Activated naive CD4-positive, alpha-beta T cell treated with anti-CD3 and anti-CD28 coated beads for 36 hours (primary cell): ENCODE results near the gene KDM7A. TPM values are rescaled to one million over a fixed set of nuclear protein-coding genes. Genes with fewer than 3 reads are reported as not detected.

Experiments used
- CTCF ChIA-PET: fragments of 350-600 bp; sonication (Branson Sonifier 250); formaldehyde crosslinking; loops from one replicate; lab custom pipeline; 2021; ENCODE audit warnings: antibody characterized with exemption; lab: Charles Lee
- DNase-seq: peaks from one replicate; pipeline ENCODE4 v3.0.0-alpha.2; 2020
- H3K27ac Mint-ChIP-seq: one replicate; pipeline ENCODE4 v1.8.0; 2021; ENCODE audit warnings: mild to moderate bottlenecking, mixed read lengths
- H3K27me3 Mint-ChIP-seq: one replicate; pipeline ENCODE4 v1.8.0; 2021; ENCODE audit warnings: low read depth, mixed read lengths
- H3K36me3 Mint-ChIP-seq: one replicate; pipeline ENCODE4 v1.8.0; 2021; ENCODE audit warnings: low read depth, mixed read lengths
- H3K4me1 Mint-ChIP-seq: one replicate; pipeline ENCODE4 v1.8.0; 2021; ENCODE audit warnings: low read depth, mixed read lengths
- H3K4me3 Mint-ChIP-seq: one replicate; pipeline ENCODE4 v1.8.0; 2021; ENCODE audit warnings: mild to moderate bottlenecking, moderate library complexity, mixed read lengths
- H3K9me3 Mint-ChIP-seq: one replicate; pipeline ENCODE4 v1.8.0; 2021; ENCODE audit warnings: mixed read lengths
- intact Hi-C: fragments of 100-400 bp; cut with micrococcal nuclease; formaldehyde crosslinking; loops from one replicate; pipeline ENCODE4 v1.15.1; 2023
- total RNA-seq, 2 experiments: library from RNA; stranded (reverse); gene quantifications; one replicate each; pipeline ENCODE4 v1.2.3, GENCODE V29; 2021

KDM7A gene
- total RNA-seq, result 10 to 100 TPM; 27.4 to 29.3 TPM

- Mint-ChIP-seq H3K9me3 (peaks cover 8% of the 10 kb centered on the region), H3K36me3 (peaks cover 11% of the 10 kb centered on the region), H3K4me1 (peaks cover 31% of the 10 kb centered on the region), H3K27ac (peak within 1 kb of the TSS; percentile 89), H3K27me3 (no peaks in the 10 kb centered on the region), H3K4me3 (peak within 1 kb of the TSS; percentile 94)
- DNase-seq, result peak; percentile 89
- CTCF ChIA-PET, result interaction anchor here (0.7 to 2.4 kb wide), 9 partner anchors 9 to 127 kb away, joined by 3 to 12 read pairs (median 5); no protein-coding TSS in a partner anchor
- intact Hi-C loops, result loop anchor here (5.0 to 10.0 kb wide), 4 partner anchors 400 to 835 kb away; partner anchors contain the start of genes BRAF, HIPK2 and MRPS33
Observed at GRCh38 chr7:140176811-140177702, at the start of gene KDM7A. TSS of gene KDM7A (minus strand) at chr7:140176983. CDS start at chr7:140176937, 46 bp downstream.

DNA sequence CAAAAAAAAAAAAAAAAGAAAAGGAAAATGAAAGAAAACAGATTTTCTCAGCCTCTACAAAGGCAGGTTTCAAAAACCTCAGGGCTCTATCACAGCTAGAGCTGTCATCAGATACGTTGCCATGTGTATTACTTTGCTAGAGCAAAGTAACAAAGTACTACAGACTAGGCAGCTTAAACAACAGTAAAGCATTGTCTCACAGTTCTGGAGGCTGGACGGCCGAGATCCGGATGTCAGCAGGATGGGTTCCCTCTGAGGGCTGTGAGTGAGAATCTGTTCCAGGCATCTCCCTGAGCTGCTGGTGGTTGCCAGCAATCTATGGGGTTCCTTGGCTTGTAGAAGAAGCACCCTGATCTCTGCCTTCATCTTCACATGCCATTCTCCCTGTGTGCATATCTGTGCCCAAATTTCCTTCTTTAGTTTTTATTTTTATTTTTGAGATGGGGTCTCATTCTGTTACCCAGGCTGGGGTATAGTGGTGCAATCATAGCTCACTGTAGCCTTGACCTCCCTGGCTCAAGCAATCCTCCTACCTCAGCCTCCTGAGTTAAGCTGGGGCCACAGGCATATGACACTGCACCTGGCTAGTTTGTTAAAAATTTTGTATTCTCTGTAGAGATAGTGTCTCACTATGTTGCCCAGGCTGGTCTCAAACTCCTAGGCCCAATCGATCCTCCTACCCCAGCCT, 48.9 kb upstream of the KDM7A start:
- no peaks in the 10 kb centered on the region for H3K27me3 Mint-ChIP-seq
- H3K27ac Mint-ChIP-seq, result peak overlapping the region; percentile 82
- CTCF ChIA-PET, result interaction anchor here (0.6 to 1.5 kb wide), 6 partner anchors 11 to 135 kb away, joined by 3 to 5 read pairs (median 3); no protein-coding TSS in a partner anchor
- DNase-seq, result peak; percentile 53
- peak overlapping the region; percentile 52 for H3K4me3 Mint-ChIP-seq
- H3K36me3 Mint-ChIP-seq, result no peaks in the 10 kb centered on the region
- peaks cover 48% of the 10 kb centered on the region for H3K4me1 Mint-ChIP-seq
- intact Hi-C loops, result loop anchor here (1.0 to 5.0 kb wide), 2 partner anchors 13 to 868 kb away; partner anchors contain the start of gene LUC7L2
- H3K9me3 Mint-ChIP-seq, result no peaks in the 10 kb centered on the region

DNA sequence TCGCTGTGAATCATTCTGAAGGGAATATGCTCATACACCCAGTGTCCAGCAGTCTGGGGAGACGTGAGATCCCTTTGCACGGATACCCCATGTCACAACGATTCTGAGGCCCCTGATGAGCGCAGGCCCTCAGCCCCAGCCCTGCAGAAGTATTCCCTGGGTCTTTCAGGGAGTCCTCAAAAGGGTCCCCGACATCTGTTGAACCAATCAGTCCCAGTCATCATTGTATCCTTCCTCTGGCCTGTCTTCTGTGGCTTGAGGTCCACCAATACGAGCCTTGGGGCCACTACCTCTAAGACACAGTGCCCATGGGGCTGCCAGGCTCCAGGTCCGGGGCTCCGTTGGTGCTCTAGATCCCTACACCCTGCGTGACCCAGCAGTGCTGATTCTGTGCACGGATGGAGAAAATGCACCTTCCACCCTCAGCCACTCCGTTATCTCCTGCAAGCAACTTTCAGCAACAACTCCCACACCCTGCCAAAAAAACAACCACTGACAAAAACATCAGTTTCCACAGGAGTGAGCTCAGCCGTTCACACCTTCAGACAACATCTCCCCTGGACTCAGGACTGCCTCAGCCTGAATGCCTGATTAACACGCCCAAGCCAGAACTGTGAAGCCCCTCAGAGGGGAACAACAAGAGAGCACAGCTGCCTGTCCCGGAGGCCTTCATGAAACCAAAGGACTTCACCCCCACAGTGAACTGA, 46.9 kb upstream of the KDM7A start:
- Mint-ChIP-seq H3K4me1 (peaks cover 44% of the 10 kb centered on the region), H3K4me3 (peak overlapping the region; percentile 1), H3K36me3 (no peaks in the 10 kb centered on the region), H3K27ac (peak overlapping the region; percentile 73), H3K27me3 (no peaks in the 10 kb centered on the region), H3K9me3 (peaks cover 2% of the 10 kb centered on the region)
- CTCF ChIA-PET, result no interaction called here
- intact Hi-C loops, result no loop called here
- DNase-seq, result peak; percentile 41

GRCh38 chr7:140222814-140223213, 46.0 kb upstream of the KDM7A start:
- Mint-ChIP-seq H3K4me1 (peaks cover 42% of the 10 kb centered on the region), H3K4me3 (no peak overlapping the region), H3K27ac (no peak overlapping the region), H3K9me3 (peaks cover 10% of the 10 kb centered on the region), H3K36me3 (no peaks in the 10 kb centered on the region), H3K27me3 (no peaks in the 10 kb centered on the region)
- intact Hi-C loops, result no loop called here
- CTCF ChIA-PET, result no interaction called here
- no peak for DNase-seq

- CTCF ChIA-PET, result interaction anchor here (0.6 kb wide), 2 partner anchors 9 to 38 kb away, joined by 3 to 4 read pairs; no protein-coding TSS in a partner anchor
- Mint-ChIP-seq H3K4me3 (no peak overlapping the region), H3K4me1 (peaks cover 35% of the 10 kb centered on the region), H3K36me3 (no peaks in the 10 kb centered on the region), H3K27ac (no peak overlapping the region), H3K27me3 (no peaks in the 10 kb centered on the region), H3K9me3 (peaks cover 12% of the 10 kb centered on the region)
- DNase-seq, result no peak
- intact Hi-C loops, result no loop called here
Observed at GRCh38 chr7:140219672-140220524, 43.1 kb upstream of the KDM7A start.

DNA sequence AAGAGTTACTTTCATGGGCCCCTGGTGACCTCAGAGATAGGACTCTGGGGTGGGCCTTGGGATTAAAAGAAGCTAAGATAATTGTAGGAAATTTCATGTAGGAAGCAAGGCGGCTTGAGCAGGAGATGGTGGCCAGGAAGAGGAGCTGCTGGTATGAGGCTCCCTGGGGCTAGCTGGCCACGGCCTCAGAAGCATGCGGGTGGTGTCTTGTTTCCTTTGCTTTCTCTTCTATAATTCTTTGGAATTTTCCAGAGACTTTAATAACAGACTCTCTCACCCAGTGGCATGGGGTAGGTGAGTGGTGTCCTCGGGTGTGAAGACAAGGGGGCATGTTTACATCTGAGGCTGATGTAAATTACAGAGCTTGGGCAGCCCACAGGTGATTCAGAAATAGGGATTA, 41.9 kb upstream of the KDM7A start:
- intact Hi-C loops, result no loop called here
- no peak for DNase-seq
- CTCF ChIA-PET, result interaction anchor here (0.8 kb wide), 1 partner anchor 11 kb away, joined by 4 read pairs; no protein-coding TSS in a partner anchor
- no peak overlapping the region for H3K27ac Mint-ChIP-seq
- H3K27me3 Mint-ChIP-seq, result no peaks in the 10 kb centered on the region
- peaks cover 12% of the 10 kb centered on the region for H3K9me3 Mint-ChIP-seq
- H3K36me3 Mint-ChIP-seq, result no peaks in the 10 kb centered on the region
- H3K4me3 Mint-ChIP-seq, result no peak overlapping the region
- peaks cover 38% of the 10 kb centered on the region for H3K4me1 Mint-ChIP-seq

- intact Hi-C loops, result no loop called here
- peaks cover 34% of the 10 kb centered on the region for H3K4me1 Mint-ChIP-seq
- no peaks in the 10 kb centered on the region for H3K36me3 Mint-ChIP-seq
- H3K27me3 Mint-ChIP-seq, result no peaks in the 10 kb centered on the region
- no peak overlapping the region for H3K27ac Mint-ChIP-seq
- no peak overlapping the region for H3K4me3 Mint-ChIP-seq
- H3K9me3 Mint-ChIP-seq, result peaks cover 12% of the 10 kb centered on the region
- CTCF ChIA-PET, result no interaction called here
- no peak for DNase-seq
Observed at GRCh38 chr7:140217750-140218501, 41.1 kb upstream of the KDM7A start.

DNA sequence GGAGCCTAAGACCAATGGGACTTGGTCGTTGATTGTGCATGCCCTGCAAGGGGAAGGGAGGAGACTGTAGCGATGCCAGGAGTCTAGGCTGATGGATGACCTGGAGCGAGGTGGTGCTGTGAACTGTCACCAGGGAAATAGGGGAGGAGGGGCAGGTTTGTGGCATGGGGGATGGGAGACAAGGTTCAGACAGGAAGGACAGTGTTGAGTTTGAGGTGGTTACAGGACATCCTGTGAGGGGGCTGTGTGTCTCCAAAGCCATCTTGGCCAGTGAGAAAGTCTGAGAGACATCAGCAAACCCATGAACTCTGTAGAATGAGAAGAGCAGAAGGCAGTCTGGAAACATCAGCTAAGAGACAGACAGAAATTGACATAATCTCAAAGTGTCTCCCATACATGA, 38.5 kb upstream of the KDM7A start:
- DNase-seq, result peak; percentile 20
- H3K9me3 Mint-ChIP-seq, result peaks cover 12% of the 10 kb centered on the region
- H3K36me3 Mint-ChIP-seq, result no peaks in the 10 kb centered on the region
- H3K27me3 Mint-ChIP-seq, result no peaks in the 10 kb centered on the region
- H3K4me1 Mint-ChIP-seq, result peaks cover 54% of the 10 kb centered on the region
- H3K4me3 Mint-ChIP-seq, result no peak overlapping the region
- peak overlapping the region; percentile 6 for H3K27ac Mint-ChIP-seq
- CTCF ChIA-PET, result no interaction called here
- intact Hi-C loops, result no loop called here

- intact Hi-C loops, result loop anchor here (5.0 kb wide), 3 partner anchors 178 to 442 kb away; no protein-coding TSS in a partner anchor
- no peaks in the 10 kb centered on the region for H3K36me3 Mint-ChIP-seq
- CTCF ChIA-PET, result interaction anchor here (0.9 to 1.2 kb wide), 2 partner anchors 11 to 91 kb away, joined by 3 read pairs; no protein-coding TSS in a partner anchor
- H3K4me3 Mint-ChIP-seq, result no peak overlapping the region
- H3K27me3 Mint-ChIP-seq, result no peaks in the 10 kb centered on the region
- H3K27ac Mint-ChIP-seq, result peak overlapping the region; percentile 51
- H3K4me1 Mint-ChIP-seq, result peaks cover 58% of the 10 kb centered on the region
- DNase-seq, result peak; percentile 41
- peaks cover 12% of the 10 kb centered on the region for H3K9me3 Mint-ChIP-seq
Observed at GRCh38 chr7:140214075-140214684, 37.4 kb upstream of the KDM7A start.

- H3K4me1 Mint-ChIP-seq, result peaks cover 63% of the 10 kb centered on the region
- no peaks in the 10 kb centered on the region for H3K27me3 Mint-ChIP-seq
- H3K27ac Mint-ChIP-seq, result peak overlapping the region; percentile 51
- H3K36me3 Mint-ChIP-seq, result no peaks in the 10 kb centered on the region
- DNase-seq, result no peak
- CTCF ChIA-PET, result interaction anchor here (0.5 to 1.2 kb wide), 3 partner anchors 12 to 113 kb away, joined by 3 read pairs; no protein-coding TSS in a partner anchor
- intact Hi-C loops, result loop anchor here (5.0 kb wide), 3 partner anchors 179 to 441 kb away; no protein-coding TSS in a partner anchor
- H3K9me3 Mint-ChIP-seq, result peaks cover 10% of the 10 kb centered on the region
- H3K4me3 Mint-ChIP-seq, result no peak overlapping the region
Observed at GRCh38 chr7:140213684-140214074, 36.9 kb upstream of the KDM7A start.
